GM12891 (cell line): ENCODE data around the gene UBAP1.

ENCODE experiments used
- PAX5 ChIP-seq: IDR thresholded peaks from 2 replicates; pipeline ENCODE4 v1.6.1; 2011; ENCODE audit warnings: low read length, moderate library complexity, mild to moderate bottlenecking; ENCODE audit not compliant: insufficient read depth, severe bottlenecking
- POLR2A ChIP-seq: IDR thresholded peaks from 2 replicates; pipeline ENCODE4 v1.6.1; 2011; ENCODE audit warnings: low read depth, low read length, control low read depth
- POLR2AphosphoS5 ChIP-seq: IDR thresholded peaks from 2 replicates; pipeline ENCODE4 v1.6.1; 2011; ENCODE audit warnings: low read depth, low read length, control low read depth
- POU2F2 ChIP-seq: IDR thresholded peaks from 2 replicates; pipeline ENCODE4 v1.6.1; 2011; ENCODE audit warnings: low read depth, mild to moderate bottlenecking, control low read depth, low read length, moderate library complexity
- SPI1 ChIP-seq: IDR thresholded peaks from 2 replicates; pipeline ENCODE4 v1.6.1; 2011; ENCODE audit warnings: low read depth, low read length, control low read depth
- TAF1 ChIP-seq: IDR thresholded peaks from 2 replicates; pipeline ENCODE4 v1.6.1; 2011; ENCODE audit warnings: low read depth, low read length, control low read depth

- TF ChIP-seq POLR2A: no peak
- no peak for TF ChIP-seq POLR2AphosphoS5
- TF ChIP-seq TAF1: no peak
- TF ChIP-seq SPI1: no peak
- no peak for TF ChIP-seq POU2F2
- TF ChIP-seq PAX5: no peak
Observed at GRCh38 chr9:34246453-34246852, 67.6 kb downstream of the UBAP1 start.
